Measurements from ENCODE around the gene EQTN.

The EQTN gene

DNA sequence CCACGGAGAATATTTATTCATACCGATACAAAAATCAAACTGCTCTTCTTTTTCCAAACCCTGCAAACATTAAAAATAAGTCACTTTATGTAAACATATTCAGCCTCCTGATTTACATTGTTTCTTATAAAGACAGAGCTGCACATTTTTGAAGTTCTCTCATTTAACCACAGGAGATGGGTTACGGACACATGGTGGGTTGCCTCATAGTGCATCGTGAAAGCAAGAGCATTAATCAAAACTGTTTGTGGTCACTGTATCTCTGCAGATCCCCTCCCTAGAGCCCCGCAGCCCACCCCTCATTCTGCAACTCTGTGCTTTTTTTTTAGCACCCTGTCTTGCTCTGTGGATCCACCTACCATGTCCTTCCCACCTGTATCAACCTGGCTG lies 43.3 kb upstream of the EQTN start:
- no peak overlapping the region for H2BK12ac ChIP-seq (ENCODE audit: low read length)
- H3K36me3 ChIP-seq (ENCODE audit: control insufficient read depth in 1 of 2, insufficient read depth in 2 of 2, low read length in 2 of 2): peaks cover 0 to 3% of the 10 kb centered on the region in 2 experiments
- 100% methylated on average over 1 of the region's 5 CpGs for WGBS (ENCODE audit: extremely low coverage, insufficient coverage, insufficient read length)
- no peak overlapping the region for H2AFZ ChIP-seq (ENCODE audit: insufficient read depth, low read length, poor library complexity)
- H3K4me1 ChIP-seq (ENCODE audit: control insufficient read depth in 1 of 2, insufficient read depth in 2 of 2, low read length in 2 of 2): peaks cover 6 to 20% of the 10 kb centered on the region in 2 experiments
- H3K23ac ChIP-seq (ENCODE audit: low read length): no peak overlapping the region
- no peak overlapping the region for H3K14ac ChIP-seq (ENCODE audit: low read length)
- no peak overlapping the region for H3K4me3 ChIP-seq (ENCODE audit: low read depth, low read length)
- H3K9ac ChIP-seq (ENCODE audit: low read length): no peak overlapping the region
- H4K8ac ChIP-seq (ENCODE audit: low read depth, low read length): no peak overlapping the region
- no peak overlapping the region for H2AK5ac ChIP-seq (ENCODE audit: low read length)
- no peaks in the 10 kb centered on the region for H3K9me3 ChIP-seq (ENCODE audit: insufficient read depth, low read depth, low read length)
- H3K18ac ChIP-seq (ENCODE audit: low read length): no peak overlapping the region
- H4K91ac ChIP-seq (ENCODE audit: low read depth, low read length): no peak overlapping the region
- DNase-seq: no peak
- no peak overlapping the region for H2BK120ac ChIP-seq (ENCODE audit: insufficient read depth, low read length, poor library complexity)
- no peak overlapping the region for H3K27ac ChIP-seq (ENCODE audit: low read depth, low read length)
- peaks cover 4% of the 10 kb centered on the region for H3K79me1 ChIP-seq (ENCODE audit: low read length)
- H3K4ac ChIP-seq (ENCODE audit: low read depth, low read length): no peak overlapping the region
- H3K27me3 ChIP-seq (ENCODE audit: insufficient read depth, low read length): no peaks in the 10 kb centered on the region
- H4K12ac ChIP-seq (ENCODE audit: low read depth, low read length): no peak overlapping the region
- peaks cover 3% of the 10 kb centered on the region for H3K79me2 ChIP-seq (ENCODE audit: control insufficient read depth, insufficient read depth, low read length, poor library complexity)
- H2BK5ac ChIP-seq (ENCODE audit: low read depth, low read length, poor library complexity): no peak overlapping the region
- no peak overlapping the region for H3K4me2 ChIP-seq (ENCODE audit: low read length)

GRCh38 chr9:27339661-27340284 lies 42.8 kb upstream of the EQTN start:
- no peak overlapping the region for H3K4ac ChIP-seq (ENCODE audit: low read depth, low read length)
- no CpG with 5 or more reads among the region's 11 CpGs for WGBS (ENCODE audit: extremely low coverage, insufficient coverage, insufficient read length)
- no peak overlapping the region for H3K4me2 ChIP-seq (ENCODE audit: low read length)
- peaks cover 0 to 1% of the 10 kb centered on the region in 2 experiments for H3K36me3 ChIP-seq (ENCODE audit: control insufficient read depth in 1 of 2, insufficient read depth in 2 of 2, low read length in 2 of 2)
- peaks cover 4% of the 10 kb centered on the region for H3K79me1 ChIP-seq (ENCODE audit: low read length)
- H3K79me2 ChIP-seq (ENCODE audit: control insufficient read depth, insufficient read depth, low read length, poor library complexity): peaks cover 3% of the 10 kb centered on the region
- H2BK5ac ChIP-seq (ENCODE audit: low read depth, low read length, poor library complexity): no peak overlapping the region
- H3K4me1 ChIP-seq (ENCODE audit: control insufficient read depth in 1 of 2, insufficient read depth in 2 of 2, low read length in 2 of 2): peaks cover 6 to 20% of the 10 kb centered on the region in 2 experiments
- no peak overlapping the region for H2AK5ac ChIP-seq (ENCODE audit: low read length)
- H3K14ac ChIP-seq (ENCODE audit: low read length): no peak overlapping the region
- no peak overlapping the region for H2AFZ ChIP-seq (ENCODE audit: insufficient read depth, low read length, poor library complexity)
- DNase-seq: no peak
- H3K23ac ChIP-seq (ENCODE audit: low read length): no peak overlapping the region
- H3K9me3 ChIP-seq (ENCODE audit: insufficient read depth, low read depth, low read length): no peaks in the 10 kb centered on the region
- no peak overlapping the region for H3K9ac ChIP-seq (ENCODE audit: low read length)
- no peak overlapping the region for H3K18ac ChIP-seq (ENCODE audit: low read length)
- no peaks in the 10 kb centered on the region for H3K27me3 ChIP-seq (ENCODE audit: insufficient read depth, low read length)
- H4K91ac ChIP-seq (ENCODE audit: low read depth, low read length): no peak overlapping the region
- no peak overlapping the region for H4K8ac ChIP-seq (ENCODE audit: low read depth, low read length)
- no peak overlapping the region for H3K27ac ChIP-seq (ENCODE audit: low read depth, low read length)
- no peak overlapping the region for H4K12ac ChIP-seq (ENCODE audit: low read depth, low read length)
- no peak overlapping the region for H2BK120ac ChIP-seq (ENCODE audit: insufficient read depth, low read length, poor library complexity)
- H2BK12ac ChIP-seq (ENCODE audit: low read length): no peak overlapping the region
- no peak overlapping the region for H3K4me3 ChIP-seq (ENCODE audit: low read depth, low read length)

DNA sequence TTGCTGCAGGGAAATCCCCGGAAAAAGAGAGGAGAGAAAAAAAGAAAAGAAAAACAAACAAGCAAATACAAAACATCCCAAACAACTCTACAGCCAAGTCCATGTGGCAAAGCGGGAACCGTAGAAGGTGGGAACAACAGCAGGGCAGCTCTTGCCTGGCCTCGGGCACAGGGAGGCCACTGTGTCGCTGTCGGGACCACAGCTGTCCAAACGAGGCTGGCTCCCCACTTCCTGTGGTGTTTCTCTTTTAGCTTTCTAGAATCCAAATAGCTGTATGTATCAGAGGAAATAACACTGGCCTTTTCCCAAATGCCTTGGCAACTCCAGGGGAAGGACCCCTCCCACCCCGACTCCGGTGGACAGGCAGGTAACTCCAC lies 41.6 kb upstream of the EQTN start:
- no peak for DNase-seq
- H3K4me1 ChIP-seq (ENCODE audit: control insufficient read depth in 1 of 2, insufficient read depth in 2 of 2, low read length in 2 of 2): peaks cover 6 to 22% of the 10 kb centered on the region in 2 experiments
- H3K18ac ChIP-seq (ENCODE audit: low read length): peak overlapping the region; percentile 42
- no peak overlapping the region for H3K9ac ChIP-seq (ENCODE audit: low read length)
- no peaks in the 10 kb centered on the region for H3K36me3 ChIP-seq (ENCODE audit: control insufficient read depth in 1 of 2, insufficient read depth in 2 of 2, low read length in 2 of 2)
- H4K8ac ChIP-seq (ENCODE audit: low read depth, low read length): no peak overlapping the region
- no peaks in the 10 kb centered on the region for H3K27me3 ChIP-seq (ENCODE audit: insufficient read depth, low read length)
- H2BK120ac ChIP-seq (ENCODE audit: insufficient read depth, low read length, poor library complexity): no peak overlapping the region
- no peak overlapping the region for H3K14ac ChIP-seq (ENCODE audit: low read length)
- no CpG with 5 or more reads among the region's 9 CpGs for WGBS (ENCODE audit: extremely low coverage, insufficient coverage, insufficient read length)
- no peak overlapping the region for H3K4ac ChIP-seq (ENCODE audit: low read depth, low read length)
- no peak overlapping the region for H2BK5ac ChIP-seq (ENCODE audit: low read depth, low read length, poor library complexity)
- H3K79me2 ChIP-seq (ENCODE audit: control insufficient read depth, insufficient read depth, low read length, poor library complexity): peaks cover 3% of the 10 kb centered on the region
- no peak overlapping the region for H2AFZ ChIP-seq (ENCODE audit: insufficient read depth, low read length, poor library complexity)
- no peak overlapping the region for H2AK5ac ChIP-seq (ENCODE audit: low read length)
- no peak overlapping the region for H4K12ac ChIP-seq (ENCODE audit: low read depth, low read length)
- peak overlapping the region; percentile 38 for H2BK12ac ChIP-seq (ENCODE audit: low read length)
- peaks cover 4% of the 10 kb centered on the region for H3K79me1 ChIP-seq (ENCODE audit: low read length)
- peak overlapping the region; percentile 26 for H4K91ac ChIP-seq (ENCODE audit: low read depth, low read length)
- H3K27ac ChIP-seq (ENCODE audit: low read depth, low read length): no peak overlapping the region
- H3K4me2 ChIP-seq (ENCODE audit: low read length): no peak overlapping the region
- H3K23ac ChIP-seq (ENCODE audit: low read length): no peak overlapping the region
- H3K9me3 ChIP-seq (ENCODE audit: insufficient read depth, low read depth, low read length): no peaks in the 10 kb centered on the region
- H3K4me3 ChIP-seq (ENCODE audit: low read depth, low read length): no peak overlapping the region

DNA sequence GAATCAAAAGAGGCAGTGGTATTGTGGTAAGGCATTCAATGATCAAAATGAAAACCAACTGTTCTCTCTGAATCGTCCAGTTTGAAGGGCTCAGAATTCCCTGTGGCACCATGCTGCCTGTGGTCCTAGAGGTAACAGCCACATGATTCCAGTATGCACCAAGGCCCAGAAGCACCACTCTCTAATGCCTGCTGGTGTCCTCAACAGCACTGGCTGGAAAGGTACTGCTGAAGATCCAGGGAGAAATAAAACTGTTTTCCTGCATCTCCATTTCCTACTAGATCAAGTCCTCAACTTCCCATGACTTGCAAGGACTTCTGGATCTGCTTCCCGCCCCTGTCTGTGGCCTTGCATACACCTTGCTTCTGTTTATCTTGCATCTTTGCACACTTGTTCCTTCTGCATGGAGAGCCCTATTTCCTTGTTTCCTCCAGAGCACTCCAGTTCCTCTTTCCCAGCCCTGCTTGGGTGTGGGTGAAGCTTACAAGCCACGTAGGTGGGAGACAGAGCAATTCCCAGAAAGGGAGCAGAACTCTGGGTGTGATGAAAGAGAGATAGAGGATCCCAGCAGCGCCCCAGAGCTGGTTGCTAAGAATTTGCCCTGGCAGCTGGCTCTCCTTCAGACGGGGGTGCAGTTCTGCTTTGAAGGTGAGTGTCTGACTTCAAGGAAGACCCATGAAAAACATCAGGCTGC lies 41.0 kb upstream of the EQTN start:
- Histone ChIP-seq H3K9ac (ENCODE audit: low read length) (no peak overlapping the region), H3K9me3 (ENCODE audit: insufficient read depth, low read depth, low read length) (no peaks in the 10 kb centered on the region), H3K79me1 (ENCODE audit: low read length) (peaks cover 4% of the 10 kb centered on the region), H3K4me3 (ENCODE audit: low read depth, low read length) (no peak overlapping the region), H3K23ac (ENCODE audit: low read length) (no peak overlapping the region), H3K4ac (ENCODE audit: low read depth, low read length) (no peak overlapping the region), H4K8ac (ENCODE audit: low read depth, low read length) (no peak overlapping the region), H3K36me3 (ENCODE audit: control insufficient read depth in 1 of 2, insufficient read depth in 2 of 2, low read length in 2 of 2) (no peaks in the 10 kb centered on the region), H2BK12ac (ENCODE audit: low read length) (no peak overlapping the region), H4K91ac (ENCODE audit: low read depth, low read length) (no peak overlapping the region), H3K27ac (ENCODE audit: low read depth, low read length) (no peak overlapping the region), H2AK5ac (ENCODE audit: low read length) (no peak overlapping the region), H2AFZ (ENCODE audit: insufficient read depth, low read length, poor library complexity) (no peak overlapping the region), H3K4me1 (ENCODE audit: control insufficient read depth in 1 of 2, insufficient read depth in 2 of 2, low read length in 2 of 2) (peaks cover 6 to 22% of the 10 kb centered on the region in 2 experiments), H4K12ac (ENCODE audit: low read depth, low read length) (no peak overlapping the region), H2BK120ac (ENCODE audit: insufficient read depth, low read length, poor library complexity) (no peak overlapping the region), H3K14ac (ENCODE audit: low read length) (no peak overlapping the region), H3K79me2 (ENCODE audit: control insufficient read depth, insufficient read depth, low read length, poor library complexity) (peaks cover 3% of the 10 kb centered on the region), H3K18ac (ENCODE audit: low read length) (no peak overlapping the region), H3K27me3 (ENCODE audit: insufficient read depth, low read length) (no peaks in the 10 kb centered on the region), H2BK5ac (ENCODE audit: low read depth, low read length, poor library complexity) (no peak overlapping the region), H3K4me2 (ENCODE audit: low read length) (no peak overlapping the region)
- DNase-seq: no peak
- no CpG with 5 or more reads among the region's 5 CpGs for WGBS (ENCODE audit: extremely low coverage, insufficient coverage, insufficient read length)
